HG03558 (cell line): ENCODE measurements around the gene SLC22A16.
"Not testable (repeated sequence)": the region's sequence is repeated elsewhere in the genome, so short reads cannot be mapped to it uniquely, and the experiment has no call there.

ENCODE experiments used
- ATAC-seq: cut with Tn5 transposase; IDR thresholded peaks from one replicate; pipeline ENCODE4 v1.9.1; 2021; ENCODE audit warnings: moderate number of reproducible peaks; ENCODE audit not compliant: unreplicated experiment; ENCODE audit errors: extremely low read depth

SLC22A16 gene

GRCh38 chr6:110476046-110476849, at the start of gene SLC22A16:
TSS of gene SLC22A16 (minus strand) at chr6:110476613. CDS start at chr6:110476574, 39 bp downstream.
- no peak for ATAC-seq

- ATAC-seq: no peak
Measured at GRCh38 chr6:110525001-110525400, 48.6 kb upstream of the SLC22A16 start.

- no peak for ATAC-seq
Measured at GRCh38 chr6:110524305-110524704, 47.9 kb upstream of the SLC22A16 start.

GRCh38 chr6:110523451-110524021, 47.1 kb upstream of the SLC22A16 start:
- no peak for ATAC-seq

- ATAC-seq: no peak
Measured at GRCh38 chr6:110522427-110522826, 46.0 kb upstream of the SLC22A16 start.

GRCh38 chr6:110520992-110521543, 44.7 kb upstream of the SLC22A16 start:
- no peak for ATAC-seq

- no peak for ATAC-seq
Measured at GRCh38 chr6:110520209-110520965, 44.0 kb upstream of the SLC22A16 start.

- no peak for ATAC-seq
Measured at GRCh38 chr6:110517601-110518281, 41.3 kb upstream of the SLC22A16 start.

GRCh38 chr6:110517034-110517433, 40.6 kb upstream of the SLC22A16 start:
- ATAC-seq: no peak

GRCh38 chr6:110514818-110515217, 38.4 kb upstream of the SLC22A16 start:
- no peak for ATAC-seq

- ATAC-seq: no peak
Measured at GRCh38 chr6:110512991-110513390, 36.6 kb upstream of the SLC22A16 start.

- not testable (repeated sequence) for ATAC-seq
Measured at GRCh38 chr6:110512549-110512948, 36.1 kb upstream of the SLC22A16 start.

GRCh38 chr6:110511401-110511800, 35.0 kb upstream of the SLC22A16 start:
- no peak for ATAC-seq

- ATAC-seq: no peak
Measured at GRCh38 chr6:110509617-110510241, 33.3 kb upstream of the SLC22A16 start.

GRCh38 chr6:110504891-110505290, 28.5 kb upstream of the SLC22A16 start:
- ATAC-seq: not testable (repeated sequence)

GRCh38 chr6:110495949-110496348, 19.5 kb upstream of the SLC22A16 start:
- no peak for ATAC-seq

- ATAC-seq: no peak
Measured at GRCh38 chr6:110493253-110493800, 16.9 kb upstream of the SLC22A16 start.

- no peak for ATAC-seq
Measured at GRCh38 chr6:110492584-110492983, 16.2 kb upstream of the SLC22A16 start.

GRCh38 chr6:110491644-110492317, 15.4 kb upstream of the SLC22A16 start:
- ATAC-seq: no peak
